SK-N-SH treated with all-trans-retinoic acid at 6 μM for 48 hours (cell line): ENCODE data around the gene PPP6R1.

Source experiments
- ATAC-seq: fragments of 200-7000 bp; cut with Tn5 transposase; 3 replicates; pipeline ENCODE4 v1.9.1; 2020; ENCODE audit warnings: mild to moderate bottlenecking, moderate library complexity
- ARNTL ChIP-seq: fragments of 450-650 bp; formaldehyde crosslinking; IDR thresholded peaks from 2 replicates; pipeline ENCODE4 v1.5.0; 2020; ENCODE audit warnings: low read depth, mild to moderate bottlenecking, moderate library complexity, borderline replicate concordance
- BACH2 ChIP-seq: fragments of 250-450 bp; sonication (Bioruptor Pico); IDR thresholded peaks from 2 replicates; pipeline ENCODE4 v1.9.0; 2021; ENCODE audit warnings: mild to moderate bottlenecking, borderline replicate concordance
- CSDC2 ChIP-seq: fragments of 250-450 bp; sonication (Bioruptor Pico); IDR thresholded peaks from 2 replicates; pipeline ENCODE4 v1.5.0; 2020; ENCODE audit warnings: mild to moderate bottlenecking, moderate library complexity
- CSRNP3 ChIP-seq: fragments of 250-450 bp; sonication (Bioruptor Pico); IDR thresholded peaks from 2 replicates; pipeline ENCODE4 v1.5.1; 2021; ENCODE audit warnings: mild to moderate bottlenecking, moderate library complexity
- ESRRG ChIP-seq: fragments of 250-450 bp; sonication (Bioruptor Pico); IDR thresholded peaks from 2 replicates; pipeline ENCODE4 v1.6.1; 2021; ENCODE audit warnings: mild to moderate bottlenecking
- ISL1 ChIP-seq: fragments of 250-450 bp; sonication (Bioruptor Pico); IDR thresholded peaks from 2 replicates; pipeline ENCODE4 v2.1.2; 2022; ENCODE audit warnings: mild to moderate bottlenecking, moderate library complexity
- PPARA ChIP-seq: fragments of 250-450 bp; sonication (Bioruptor Pico); IDR thresholded peaks from 2 replicates; pipeline ENCODE4 v1.5.0; 2020; ENCODE audit warnings: mild to moderate bottlenecking, borderline replicate concordance
- RARB ChIP-seq: fragments of 250-450 bp; sonication (Bioruptor Pico); IDR thresholded peaks from 2 replicates; pipeline ENCODE4 v1.8.0; 2021; ENCODE audit warnings: mild to moderate bottlenecking, moderate library complexity
- TCF4 ChIP-seq: fragments of 250-450 bp; sonication (Bioruptor Pico); IDR thresholded peaks from 2 replicates; pipeline ENCODE4 v1.8.0; 2021; ENCODE audit warnings: mild to moderate bottlenecking, moderate library complexity, borderline replicate concordance
- TOX ChIP-seq: fragments of 250-450 bp; sonication (Bioruptor Pico); IDR thresholded peaks from 2 replicates; pipeline ENCODE4 v1.8.0; 2021; ENCODE audit warnings: mild to moderate bottlenecking, moderate library complexity, borderline replicate concordance
- TSHZ2 ChIP-seq: fragments of 250-450 bp; sonication (Bioruptor Pico); IDR thresholded peaks from 2 replicates; pipeline ENCODE4 v1.5.0; 2020; ENCODE audit warnings: mild to moderate bottlenecking, moderate library complexity
- ZC3H10 ChIP-seq: fragments of 250-450 bp; sonication (Bioruptor Pico); IDR thresholded peaks from 2 replicates; pipeline ENCODE4 v1.5.1; 2021; ENCODE audit warnings: mild to moderate bottlenecking, moderate library complexity
- ZFP3 ChIP-seq: fragments of 250-450 bp; sonication (Bioruptor Pico); IDR thresholded peaks from 2 replicates; pipeline ENCODE4 v1.5.0; 2020; ENCODE audit warnings: mild to moderate bottlenecking, moderate library complexity
- ZFP30 ChIP-seq: fragments of 450-650 bp; formaldehyde crosslinking; IDR thresholded peaks from 2 replicates; pipeline ENCODE4 v1.5.0; 2022; ENCODE audit warnings: mild to moderate bottlenecking, moderate library complexity
- ZNF565 ChIP-seq: fragments of 450-650 bp; formaldehyde crosslinking; conservative IDR thresholded peaks from 2 replicates; pipeline ENCODE4 v1.5.0; 2020; ENCODE audit warnings: low read depth, mild to moderate bottlenecking, moderate library complexity
- ZNF70 ChIP-seq: fragments of 450-650 bp; formaldehyde crosslinking; IDR thresholded peaks from 2 replicates; pipeline ENCODE4 v1.5.0; 2020; ENCODE audit warnings: mild to moderate bottlenecking, moderate library complexity
- ZNF8 ChIP-seq: fragments of 450-650 bp; formaldehyde crosslinking; IDR thresholded peaks from 2 replicates; pipeline ENCODE4 v1.5.0; 2020; ENCODE audit warnings: mild to moderate bottlenecking, moderate library complexity
- TF ChIP-seq, protein P1 (sequence below): fragments of 250-450 bp; sonication (Bioruptor Pico); IDR thresholded peaks from 2 replicates; pipeline ENCODE4 v1.5.1; 2020; ENCODE audit warnings: low read depth, mild to moderate bottlenecking, moderate library complexity
- TF ChIP-seq, protein P2 (sequence below): fragments of 250-450 bp; sonication (Bioruptor Pico); IDR thresholded peaks from 2 replicates; pipeline ENCODE4 v1.8.0; 2021; ENCODE audit warnings: low read depth, mild to moderate bottlenecking, moderate library complexity, borderline replicate concordance

PPP6R1 gene

GRCh38 chr19:55256562-55257460 is 2.0 kb downstream of the PPP6R1 start (continued):
- TF ChIP-seq ZNF8 (no peak), BACH2 (CRISPR knock-in tag) (no peak), ZFP3 (no peak), PPARA (no peak), ZNF565 (CRISPR knock-in tag) (no peak)

GRCh38 chr19:55255618-55256423 is 3.0 kb downstream of the PPP6R1 start:
- TF ChIP-seq, protein P1, sequence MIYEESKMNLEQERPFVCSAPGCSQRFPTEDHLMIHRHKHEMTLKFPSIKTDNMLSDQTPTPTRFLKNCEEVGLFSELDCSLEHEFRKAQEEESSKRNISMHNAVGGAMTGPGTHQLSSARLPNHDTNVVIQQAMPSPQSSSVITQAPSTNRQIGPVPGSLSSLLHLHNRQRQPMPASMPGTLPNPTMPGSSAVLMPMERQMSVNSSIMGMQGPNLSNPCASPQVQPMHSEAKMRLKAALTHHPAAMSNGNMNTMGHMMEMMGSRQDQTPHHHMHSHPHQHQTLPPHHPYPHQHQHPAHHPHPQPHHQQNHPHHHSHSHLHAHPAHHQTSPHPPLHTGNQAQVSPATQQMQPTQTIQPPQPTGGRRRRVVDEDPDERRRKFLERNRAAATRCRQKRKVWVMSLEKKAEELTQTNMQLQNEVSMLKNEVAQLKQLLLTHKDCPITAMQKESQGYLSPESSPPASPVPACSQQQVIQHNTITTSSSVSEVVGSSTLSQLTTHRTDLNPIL, result no peak
- TF ChIP-seq ZC3H10 (no peak), ZNF70 (CRISPR knock-in tag) (no peak), CSRNP3 (CRISPR knock-in tag) (no peak)
- ATAC-seq, result no peak

DNA sequence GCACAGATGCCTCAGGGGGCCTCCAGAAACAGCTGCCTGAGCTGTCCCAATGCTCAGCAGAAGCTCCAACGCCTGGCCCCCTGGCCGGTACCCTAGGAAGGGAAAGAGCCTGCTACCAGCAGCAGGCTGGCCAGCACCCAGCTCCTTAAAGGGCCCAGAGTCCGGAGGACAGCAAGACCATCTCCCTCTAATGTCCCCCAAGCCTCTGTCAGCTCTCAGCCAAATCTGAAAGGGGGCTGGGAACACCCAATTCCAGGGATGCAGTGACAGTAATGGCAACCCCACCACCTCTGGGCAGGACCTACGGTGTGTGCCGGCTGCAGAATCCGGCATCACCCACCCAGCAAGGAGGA is 4.2 kb downstream of the PPP6R1 start:
- no peak for ATAC-seq
- no peak for TF ChIP-seq RARB (CRISPR knock-in tag)
- TF ChIP-seq TCF4 (CRISPR knock-in tag), result no peak
- TF ChIP-seq CSDC2 (CRISPR knock-in tag), result no peak
- no peak for TF ChIP-seq ARNTL (CRISPR knock-in tag)
- TF ChIP-seq PPARA, result no peak
- TF ChIP-seq, protein P1, result no peak
- TF ChIP-seq, protein P2, sequence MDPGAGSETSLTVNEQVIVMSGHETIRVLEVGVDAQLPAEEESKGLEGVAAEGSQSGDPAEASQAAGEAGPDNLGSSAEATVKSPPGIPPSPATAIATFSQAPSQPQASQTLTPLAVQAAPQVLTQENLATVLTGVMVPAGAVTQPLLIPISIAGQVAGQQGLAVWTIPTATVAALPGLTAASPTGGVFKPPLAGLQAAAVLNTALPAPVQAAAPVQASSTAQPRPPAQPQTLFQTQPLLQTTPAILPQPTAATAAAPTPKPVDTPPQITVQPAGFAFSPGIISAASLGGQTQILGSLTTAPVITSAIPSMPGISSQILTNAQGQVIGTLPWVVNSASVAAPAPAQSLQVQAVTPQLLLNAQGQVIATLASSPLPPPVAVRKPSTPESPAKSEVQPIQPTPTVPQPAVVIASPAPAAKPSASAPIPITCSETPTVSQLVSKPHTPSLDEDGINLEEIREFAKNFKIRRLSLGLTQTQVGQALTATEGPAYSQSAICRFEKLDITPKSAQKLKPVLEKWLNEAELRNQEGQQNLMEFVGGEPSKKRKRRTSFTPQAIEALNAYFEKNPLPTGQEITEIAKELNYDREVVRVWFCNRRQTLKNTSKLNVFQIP, result no peak
- no peak for TF ChIP-seq ISL1 (CRISPR knock-in tag)
- no peak for TF ChIP-seq TSHZ2 (CRISPR knock-in tag)
- no peak for TF ChIP-seq ZFP30 (CRISPR knock-in tag)
- TF ChIP-seq ZNF565 (CRISPR knock-in tag), result no peak
- TF ChIP-seq TOX, result no peak
- no peak for TF ChIP-seq ESRRG (CRISPR knock-in tag)
- TF ChIP-seq CSRNP3 (CRISPR knock-in tag), result no peak
- TF ChIP-seq ZC3H10, result no peak
